NCI-H2081 treated with DMSO at 0.1 percent for 48 hours (cell line): ENCODE measurements around the gene NTM.

Experiments used
- DNase-seq: peaks from one replicate; lab custom pipeline; 2025; lab: John Stamatoyannopoulos, UW

The NTM gene

DNA sequence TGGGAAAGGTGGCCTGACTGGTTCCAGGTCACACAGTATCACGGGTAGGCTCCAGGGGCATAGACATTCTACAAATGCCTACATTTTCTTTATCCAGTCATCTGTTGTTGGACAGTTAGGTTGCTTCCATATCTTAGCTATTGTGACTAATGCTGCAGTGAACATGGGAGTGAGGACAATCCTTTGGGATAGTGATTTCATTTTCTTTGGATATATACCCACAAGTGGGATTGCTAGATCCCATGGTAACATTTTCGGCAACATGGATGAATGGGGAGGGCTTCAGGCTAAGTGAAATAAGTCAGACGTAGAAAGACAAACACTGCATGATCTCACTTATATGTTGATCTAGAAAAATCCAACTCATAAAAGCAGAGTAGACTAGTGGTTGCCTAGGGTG, 744.3 kb downstream of the NTM start:
- no peak for DNase-seq

DNA sequence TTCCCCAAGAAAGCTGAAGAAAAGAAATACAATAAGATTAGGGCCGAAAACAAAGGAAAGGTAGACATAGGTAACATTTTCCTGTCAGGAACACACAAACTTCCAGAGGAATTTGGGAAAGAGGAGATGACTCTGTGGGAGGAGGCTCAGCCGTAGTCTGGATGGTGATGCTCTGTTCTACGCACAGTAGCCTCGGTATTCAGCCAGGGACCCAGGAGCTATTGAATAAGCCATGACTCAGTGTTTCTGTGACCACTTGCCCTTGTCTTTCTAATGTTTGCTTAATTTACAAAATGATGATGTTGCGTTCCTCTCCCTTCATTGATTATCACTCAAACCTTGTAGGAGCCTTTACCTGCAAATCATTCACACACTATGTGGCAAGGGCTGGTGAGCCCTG, 745.0 kb downstream of the NTM start:
- no peak for DNase-seq

DNA sequence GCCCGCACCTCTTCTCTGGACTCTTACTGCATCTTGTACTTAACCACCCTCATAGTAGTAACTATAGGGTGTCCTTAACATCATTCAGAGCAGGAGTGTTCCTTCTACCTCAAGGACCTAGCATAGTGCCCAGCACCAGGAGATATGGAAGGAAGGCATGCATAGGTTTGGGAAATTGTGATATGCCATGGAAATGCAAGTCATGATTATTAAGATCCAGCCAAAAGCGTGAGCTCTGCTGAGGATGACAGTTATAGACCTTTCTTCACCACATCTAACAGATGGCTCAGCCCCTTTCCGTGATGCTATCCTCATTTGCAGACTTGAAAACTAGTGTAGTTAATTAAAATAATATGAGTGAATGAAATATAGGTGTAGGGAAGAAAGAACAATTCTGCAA, 746.1 kb downstream of the NTM start:
- no peak for DNase-seq

DNA sequence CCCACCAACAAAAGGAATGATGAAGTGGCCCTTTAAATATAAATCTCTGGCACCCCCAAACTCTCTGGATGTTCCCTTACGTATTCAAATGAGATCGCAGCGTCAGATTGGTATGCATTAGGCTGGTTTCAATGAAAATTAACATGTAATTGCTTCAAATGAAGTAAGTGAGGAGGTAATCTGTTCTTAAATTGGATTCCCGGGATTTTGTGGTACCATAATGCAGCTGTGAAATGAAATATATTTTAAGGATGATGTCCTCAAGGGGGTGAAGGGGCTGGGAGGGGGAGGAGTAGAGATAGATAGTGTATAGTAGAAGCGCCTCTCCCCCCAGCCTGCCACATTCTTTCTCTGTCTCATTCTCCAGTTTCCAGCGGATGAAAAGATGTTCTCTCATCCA, 748.2 kb downstream of the NTM start:
- no peak for DNase-seq

DNA sequence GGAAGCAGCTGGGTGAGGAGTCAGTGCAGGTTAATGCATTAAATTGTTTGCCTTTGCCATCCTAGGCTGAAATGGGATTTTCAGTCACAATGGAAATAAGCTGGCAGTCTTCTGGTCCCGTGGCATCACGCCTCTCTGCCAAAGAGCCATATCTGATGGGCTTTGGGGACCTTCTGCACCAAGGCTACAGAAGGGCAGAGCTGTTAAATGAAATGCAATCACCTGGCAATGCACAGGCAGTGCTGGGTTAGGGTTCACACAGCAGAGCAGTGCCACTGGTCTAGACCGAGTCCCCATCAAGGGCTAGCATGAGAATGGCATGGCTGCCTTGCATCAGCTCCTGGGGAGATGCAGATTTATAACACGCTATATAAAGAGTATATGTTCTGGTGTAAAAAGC, 749.2 kb downstream of the NTM start:
- no peak for DNase-seq

DNA sequence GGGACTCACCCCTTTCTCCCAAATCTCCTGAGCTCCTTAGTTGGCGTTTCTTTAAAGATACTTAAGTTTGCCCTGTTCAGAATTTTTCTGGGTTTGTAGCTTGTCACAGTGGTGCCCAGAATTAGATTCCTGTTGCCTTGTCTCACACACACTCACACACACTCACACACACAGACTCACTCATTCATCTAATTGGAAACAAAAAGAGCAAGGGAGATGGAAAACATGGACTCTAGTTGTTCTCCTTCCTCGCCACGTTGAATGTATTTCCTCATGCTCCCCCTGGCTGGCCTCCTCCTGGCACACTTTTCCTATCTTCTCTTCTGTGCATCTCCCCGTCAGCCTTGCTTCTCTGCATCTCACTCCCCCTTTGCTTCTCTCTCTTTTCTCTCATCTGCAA, 752.3 kb downstream of the NTM start:
- no peak for DNase-seq

DNA sequence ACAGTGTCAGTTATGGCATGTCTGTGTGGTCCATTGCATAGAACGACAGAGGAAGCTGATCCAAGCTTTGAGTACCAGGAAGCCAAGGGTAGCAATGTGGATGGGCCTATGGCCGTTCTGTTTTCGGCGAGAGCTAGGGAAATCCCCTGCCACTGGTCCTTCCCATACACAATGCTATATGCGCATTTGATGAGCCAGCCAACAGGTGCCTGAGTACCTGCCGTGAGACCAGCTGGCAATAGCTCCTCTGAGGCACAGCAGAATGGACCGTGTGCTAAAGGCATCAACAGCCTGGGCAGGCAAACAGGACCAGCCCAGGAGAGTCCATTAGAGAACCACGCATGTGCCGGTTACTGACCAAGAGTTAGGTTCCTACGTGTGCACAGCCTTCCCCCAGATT, 753.0 kb downstream of the NTM start:
- DNase-seq: no peak

DNA sequence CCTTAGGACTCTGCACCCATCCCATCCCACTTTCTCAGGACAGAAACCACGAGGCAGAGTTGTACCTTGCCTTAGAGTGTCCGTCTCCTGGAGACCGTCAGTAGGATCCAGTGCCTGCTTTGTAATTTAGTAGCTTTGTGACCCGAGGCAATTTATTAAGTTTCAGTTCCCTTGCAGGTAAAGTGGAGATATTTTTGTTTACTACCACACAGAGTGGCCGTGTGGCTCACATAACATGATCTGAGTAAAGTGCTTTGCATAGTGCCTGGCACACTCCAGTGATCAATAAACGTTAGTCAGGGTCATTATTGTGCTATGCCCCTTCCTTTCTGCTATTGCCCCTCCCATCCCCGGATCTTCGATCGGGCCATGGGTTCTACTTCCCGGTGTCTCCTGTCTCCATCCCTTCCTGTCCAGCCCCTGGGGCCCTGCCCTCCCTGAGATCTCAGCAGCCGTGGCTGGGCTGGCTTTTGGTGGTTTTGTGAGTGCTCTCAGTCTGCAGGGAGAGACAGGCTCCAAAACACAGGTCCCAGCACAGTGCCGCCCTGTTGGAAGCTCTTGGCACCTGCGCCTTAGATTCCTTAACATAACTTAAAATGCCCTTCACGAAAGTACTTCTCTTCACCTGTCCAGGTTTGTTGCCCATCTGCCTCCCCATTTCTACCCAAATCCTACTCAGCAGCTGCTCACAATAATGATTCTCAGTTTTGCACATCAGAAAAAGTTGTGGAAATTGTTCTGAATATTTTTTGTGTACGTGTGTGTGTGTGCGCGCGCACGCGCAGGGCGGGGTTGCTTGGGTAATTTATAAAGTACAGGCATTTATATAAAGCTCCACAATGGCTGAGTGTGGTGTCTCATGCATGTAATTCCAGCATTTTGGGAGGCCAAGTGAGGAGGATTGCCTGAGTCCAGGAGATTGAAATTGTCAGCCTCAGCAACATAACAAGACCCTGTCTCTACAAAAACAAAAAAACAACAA, 753.7 kb downstream of the NTM start:
- no peak for DNase-seq

DNA sequence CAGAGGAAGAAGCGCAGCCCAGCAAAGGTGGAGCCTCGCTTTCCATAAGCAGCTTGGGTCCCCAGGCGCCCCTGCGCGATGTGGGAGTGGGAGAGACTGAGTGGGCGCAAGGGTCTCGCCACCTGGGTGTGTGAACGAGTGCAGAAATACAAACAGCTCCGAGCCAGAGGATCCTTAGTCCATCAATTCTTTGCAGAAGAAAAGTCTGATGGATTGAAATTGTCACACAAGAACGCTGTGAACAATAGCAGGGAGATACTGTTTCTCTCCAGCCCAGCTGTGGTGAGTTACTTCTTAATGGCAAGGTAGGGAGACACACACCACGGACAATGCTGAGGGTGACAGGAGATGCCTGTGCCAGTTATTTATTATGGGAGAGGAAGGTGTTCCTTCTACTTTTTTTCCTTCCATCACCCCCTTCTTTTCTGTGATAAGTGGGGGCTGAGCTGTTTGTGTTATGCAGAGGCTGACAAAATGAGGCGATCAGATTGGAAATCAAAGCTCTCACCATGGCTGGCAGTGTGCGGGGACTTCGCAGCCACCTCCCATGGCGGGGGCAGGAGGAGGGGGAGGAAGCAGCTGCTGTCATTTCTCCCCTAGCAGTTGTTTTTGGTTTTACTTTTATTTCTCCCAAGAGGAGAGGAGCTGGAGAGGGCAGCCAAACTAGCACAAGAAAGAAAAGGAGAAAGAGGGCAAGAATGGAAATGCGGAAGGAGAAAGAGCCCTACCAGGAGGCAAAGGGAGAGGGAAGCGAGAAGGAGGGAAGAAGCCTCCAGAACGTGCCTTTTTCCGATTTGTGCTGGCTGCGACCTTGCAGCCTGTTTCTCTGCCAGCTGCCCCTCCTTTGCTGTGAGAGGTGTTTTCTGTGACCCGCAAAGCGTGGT, 755.8 kb downstream of the NTM start:
- peak; percentile 34 for DNase-seq

DNA sequence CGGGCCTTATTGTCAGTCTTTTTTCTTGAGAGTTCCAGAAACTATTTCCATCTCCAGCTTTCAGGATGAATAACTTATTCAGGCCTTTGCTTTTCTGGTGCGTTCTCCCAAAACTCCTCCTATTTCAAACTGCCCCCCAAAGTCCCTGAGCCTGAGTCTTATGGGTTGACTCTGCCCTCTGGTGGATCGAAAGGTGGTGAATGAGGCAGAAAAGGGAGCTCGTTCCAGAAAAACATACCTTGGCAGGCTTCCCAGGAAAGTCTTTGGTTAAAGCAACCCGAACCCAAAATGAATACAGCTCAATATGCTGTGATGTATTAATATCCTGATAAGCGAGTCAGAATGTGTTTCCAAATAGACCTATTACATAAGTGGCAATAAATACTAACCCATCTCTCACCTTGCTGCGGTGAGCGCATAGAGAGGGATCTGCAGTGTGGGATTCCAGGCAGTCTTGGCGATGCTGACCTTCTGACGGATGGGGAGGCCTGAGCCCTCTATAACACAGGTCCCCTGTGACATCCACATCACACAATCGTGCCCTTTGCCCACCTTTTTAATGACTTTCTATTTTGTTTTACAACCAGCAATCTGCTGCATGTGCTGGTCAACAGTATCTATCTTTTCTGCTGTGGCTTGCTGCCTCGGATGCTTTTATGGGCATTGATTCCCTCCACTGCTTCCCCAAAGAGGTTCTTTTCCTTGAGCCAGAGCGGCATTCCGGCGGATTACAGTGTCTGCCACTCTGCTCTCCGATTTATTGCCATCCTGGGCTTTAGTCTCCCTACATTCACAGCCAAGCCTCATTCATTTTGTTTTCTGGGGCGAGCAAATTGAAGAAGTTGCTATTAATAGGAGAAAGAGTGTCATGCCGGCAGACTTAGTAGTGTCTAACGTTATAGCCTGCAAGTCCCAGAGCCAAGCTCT, 756.8 kb downstream of the NTM start:
- DNase-seq: peak; percentile 72

DNA sequence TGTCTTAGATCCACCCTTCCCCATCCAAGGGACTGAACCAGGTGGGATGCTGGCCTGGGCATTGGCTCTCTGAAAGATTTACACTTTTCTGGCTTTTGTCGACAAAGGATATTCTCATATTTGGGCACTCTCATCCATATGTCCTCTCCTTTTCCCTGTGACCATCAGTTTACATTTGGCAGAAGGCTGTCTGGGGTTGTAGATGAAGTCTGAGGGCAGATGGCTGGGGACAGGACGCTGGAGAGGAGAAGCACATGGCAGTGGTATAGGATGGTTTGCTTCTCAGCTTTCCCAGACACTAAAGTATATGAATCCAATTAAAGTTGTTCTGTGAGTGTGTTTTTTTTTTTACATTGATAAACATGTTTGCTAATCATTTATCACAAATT, 757.5 kb downstream of the NTM start:
- no peak for DNase-seq

DNA sequence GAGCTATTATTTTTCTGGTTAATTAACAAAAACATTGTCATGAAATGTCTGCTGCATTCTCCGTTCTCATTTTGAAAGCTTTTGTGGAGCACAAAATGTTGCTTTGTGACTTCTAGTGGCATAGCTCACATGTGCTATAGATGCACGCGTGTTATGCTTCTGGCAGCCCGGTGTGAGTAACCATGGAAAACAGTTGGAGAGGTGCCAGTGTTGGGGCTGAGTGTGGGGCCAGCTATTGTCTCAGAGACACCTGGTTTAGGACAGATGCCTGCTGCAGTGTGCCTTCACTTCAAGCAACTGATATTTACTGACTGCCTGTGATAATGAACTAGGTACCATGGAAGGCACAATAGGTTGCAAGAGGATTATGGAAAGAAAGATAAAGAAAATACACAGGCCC, 760.6 kb downstream of the NTM start:
- DNase-seq: peak; percentile 95

DNA sequence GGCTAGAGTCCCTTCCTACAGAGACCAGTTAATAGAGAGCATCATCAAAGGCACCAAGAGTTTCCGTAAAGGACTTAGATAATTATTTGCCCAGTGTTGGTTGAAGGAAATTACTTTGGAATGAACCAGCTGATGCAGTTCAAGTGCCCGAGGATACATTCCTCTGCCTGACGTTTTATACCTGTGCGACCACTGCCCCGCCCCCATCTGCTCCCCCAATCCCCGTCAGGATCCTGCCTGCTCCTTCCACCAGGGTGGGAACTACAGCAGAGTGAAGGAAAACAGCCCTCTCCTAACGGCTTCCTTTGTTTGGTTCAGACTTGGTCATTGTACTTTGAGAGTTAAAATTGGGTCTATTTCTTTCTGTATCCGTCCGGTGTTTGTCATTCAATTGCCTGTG, 761.5 kb downstream of the NTM start:
- no peak for DNase-seq

DNA sequence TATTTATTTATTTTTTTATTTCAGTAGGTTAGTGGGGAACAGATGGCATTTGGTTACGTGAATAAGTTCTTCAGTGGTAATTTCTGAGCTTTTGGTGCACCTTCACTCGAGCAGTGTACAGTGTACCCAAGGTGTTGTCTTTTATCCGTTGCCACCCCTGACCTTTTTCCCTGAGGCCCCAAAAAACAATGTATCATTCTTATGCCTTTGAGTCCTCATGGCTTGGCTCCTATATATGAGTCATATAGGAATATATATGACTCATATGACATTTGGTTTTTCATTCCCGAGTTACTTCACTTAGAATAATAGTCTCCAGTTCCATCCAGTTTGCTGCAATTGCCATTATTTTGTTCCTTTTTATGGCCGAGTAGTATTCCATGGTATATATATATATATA, 763.9 kb downstream of the NTM start:
- no peak for DNase-seq

DNA sequence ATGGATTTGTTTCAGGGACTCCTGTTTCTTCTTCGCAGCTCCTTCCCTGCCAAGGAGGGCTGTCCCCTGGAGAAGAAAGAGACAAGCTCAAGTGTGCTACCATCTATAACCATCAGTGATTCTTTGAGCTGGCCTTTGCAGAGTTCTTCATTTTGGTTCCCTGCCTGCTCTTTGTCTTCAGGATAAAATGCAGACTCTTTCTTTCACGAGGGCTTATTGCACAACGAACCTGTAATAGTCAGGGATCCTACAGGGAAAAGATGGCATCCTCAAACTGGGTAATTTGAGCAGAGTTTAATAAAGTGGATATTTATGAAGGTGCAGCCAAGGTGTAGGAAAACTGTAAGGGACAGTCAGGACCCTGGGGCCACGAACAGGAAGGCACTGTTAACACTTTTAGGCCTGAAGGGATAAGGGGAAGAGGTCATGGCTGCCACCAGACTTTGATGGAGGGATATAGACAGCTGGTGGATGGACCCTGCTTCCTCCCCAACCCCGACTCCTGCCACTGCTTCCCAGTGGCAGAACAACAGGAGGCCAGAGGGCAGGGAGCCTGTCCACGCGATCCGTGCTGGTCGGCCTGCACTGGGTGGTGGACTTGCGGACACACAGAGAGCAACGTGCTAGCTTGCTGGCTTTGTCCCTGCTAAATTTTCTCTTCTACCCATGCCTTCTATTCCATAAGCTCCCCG, 767.0 kb downstream of the NTM start:
- DNase-seq: no peak

DNA sequence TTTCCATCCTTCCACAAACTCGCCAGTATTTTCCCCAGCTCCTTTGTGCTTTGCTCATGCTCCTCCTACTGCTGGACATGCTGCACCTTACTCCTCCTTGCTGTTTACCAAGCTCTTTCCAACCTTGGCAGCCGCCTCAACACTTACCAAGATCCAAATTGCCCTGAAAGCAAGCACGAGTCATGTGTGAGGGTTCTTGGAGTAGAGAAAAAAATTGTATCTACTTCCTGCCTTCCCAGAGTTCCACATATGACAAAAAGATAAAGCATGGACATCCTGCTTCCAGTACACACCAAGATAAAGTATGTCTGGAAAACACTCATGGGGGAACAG, 767.5 kb downstream of the NTM start:
- no peak for DNase-seq

DNA sequence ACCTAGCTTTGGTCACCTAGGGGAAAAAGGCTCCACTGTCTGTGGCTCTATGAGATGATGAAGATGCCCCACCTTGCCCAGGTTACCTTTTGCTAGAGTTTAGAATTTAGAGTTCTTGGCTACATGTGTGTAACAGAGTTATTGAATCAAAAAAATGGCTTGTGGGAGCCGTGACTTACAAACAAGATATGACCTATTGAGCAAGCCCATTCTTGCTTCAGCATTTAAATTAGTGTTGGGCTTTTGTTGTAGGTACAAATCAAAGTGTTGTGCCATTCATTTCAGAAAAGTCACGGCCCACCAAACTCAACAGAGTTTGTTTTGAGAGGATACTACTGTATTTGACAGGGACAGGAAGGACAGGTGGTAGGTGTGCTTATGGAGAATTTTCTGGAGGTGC, 768.8 kb downstream of the NTM start:
- DNase-seq: no peak

DNA sequence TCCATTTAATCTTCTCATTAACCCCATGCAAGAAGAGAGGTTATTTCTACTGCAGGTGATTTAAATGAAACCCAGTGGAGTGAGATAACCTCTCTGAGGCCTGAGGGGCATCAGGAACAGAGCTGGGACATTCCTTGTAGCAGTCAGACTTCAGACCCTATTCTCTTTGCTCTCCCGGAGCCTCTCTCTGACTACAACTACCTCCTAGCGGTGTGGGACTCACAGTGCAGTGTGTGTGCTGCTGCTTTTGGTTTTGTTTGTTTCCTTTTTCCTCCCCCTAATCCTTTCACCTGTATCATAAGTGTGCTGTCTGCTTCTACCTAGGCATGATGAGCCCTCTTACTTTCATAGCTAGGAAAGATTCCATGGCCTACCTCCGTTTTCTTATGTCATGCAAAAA, 769.6 kb downstream of the NTM start:
- no peak for DNase-seq

DNA sequence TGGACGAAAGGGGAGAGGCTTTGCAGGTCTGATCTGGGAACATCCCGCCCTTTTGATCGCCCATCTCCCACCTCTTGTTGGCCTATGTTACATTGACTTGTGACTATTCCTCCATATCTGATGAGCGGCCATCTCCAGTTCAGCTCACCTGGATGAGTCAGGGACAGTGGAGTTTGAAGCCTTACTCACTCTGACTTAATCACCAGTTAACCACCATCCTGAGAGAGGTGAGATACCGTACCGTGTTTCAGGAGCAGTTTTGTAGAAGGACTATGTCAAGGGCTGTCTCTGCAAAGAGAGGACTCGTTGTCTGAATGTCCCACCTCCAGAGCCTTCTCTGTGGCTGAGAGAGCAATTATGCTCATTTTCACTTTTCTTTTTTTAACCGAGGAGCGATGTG, 771.7 kb downstream of the NTM start:
- no peak for DNase-seq

DNA sequence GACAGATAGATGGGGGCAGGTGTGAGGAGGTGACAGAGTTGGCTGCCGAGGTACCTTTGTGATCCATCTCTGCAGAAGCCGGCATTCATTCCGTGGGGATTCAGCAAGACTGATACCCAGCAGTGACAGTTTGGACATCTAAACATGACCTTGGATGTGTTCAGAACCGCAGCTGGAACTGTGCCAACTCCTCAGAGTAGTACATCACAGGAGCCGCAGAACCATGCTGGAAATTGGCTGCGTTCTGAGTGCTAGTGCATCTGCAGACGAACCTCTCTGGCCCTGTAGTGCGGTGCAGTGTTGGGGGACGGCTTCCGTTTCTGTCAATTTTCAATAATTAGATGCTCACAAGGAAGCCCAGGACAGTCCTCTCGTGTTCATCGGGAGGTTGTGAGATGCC, 772.1 kb downstream of the NTM start:
- no peak for DNase-seq

DNA sequence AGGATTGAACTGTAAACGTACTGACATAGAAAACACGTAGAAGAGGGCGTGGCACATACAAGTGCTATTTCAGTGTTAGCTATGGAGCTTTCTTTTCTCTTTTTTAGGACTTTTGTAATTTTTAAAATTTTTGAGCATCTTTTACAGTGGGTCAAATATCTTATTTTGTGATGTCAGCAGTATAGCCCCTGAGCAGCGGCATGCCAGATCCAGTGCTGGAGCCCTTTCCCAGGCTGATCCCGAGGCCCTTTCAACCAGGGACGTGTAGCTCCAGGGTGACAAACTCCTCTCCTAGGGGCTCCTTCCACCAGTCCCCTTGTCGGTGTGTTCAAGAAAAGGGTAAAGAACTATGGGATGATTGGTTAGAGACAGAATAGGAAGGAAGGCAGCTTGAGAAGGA, 777.0 kb downstream of the NTM start:
- no peak for DNase-seq

DNA sequence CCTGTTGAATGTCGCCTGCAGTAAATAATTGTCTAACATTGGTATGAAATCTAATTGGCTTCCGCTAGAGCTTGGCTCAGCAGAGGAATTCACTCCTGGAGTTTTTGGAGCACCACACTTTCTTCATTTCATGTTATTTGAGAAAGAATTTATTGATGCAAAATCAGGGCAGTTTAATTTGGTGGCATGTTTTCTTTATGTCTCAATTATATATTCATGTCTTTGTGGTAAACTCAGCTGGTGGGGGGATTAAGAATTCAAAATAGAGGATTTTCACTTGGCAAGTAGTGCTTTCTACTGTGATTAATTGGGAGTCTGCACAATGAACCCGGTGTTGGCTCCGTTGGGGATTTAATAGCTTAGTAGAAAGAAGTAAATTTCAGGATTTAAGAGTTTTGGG, 784.4 kb downstream of the NTM start:
- DNase-seq: no peak
